Tongue (tissue), 2 donors: ENCODE measurements around the gene CHRND. TPM values are rescaled to one million over a fixed set of nuclear protein-coding genes. Genes with fewer than 3 reads are reported as not detected.
"Not testable (repeated sequence)": the region's sequence is repeated elsewhere in the genome, so short reads cannot be mapped to it uniquely, and the experiment has no call there.

ENCODE experiments used
- DNase-seq: peaks from one replicate; pipeline ENCODE4 v3.0.0-alpha.2; 2015
- total RNA-seq: library from RNA; depleted of rRNA; stranded (reverse); fragments of >200 nt; gene quantifications from one replicate; pipeline ENCODE4 v1.2.3, GENCODE V29; 2014

Gene CHRND
- total RNA-seq, 1 donor from 2014 or later, result 34.2 TPM

DNA sequence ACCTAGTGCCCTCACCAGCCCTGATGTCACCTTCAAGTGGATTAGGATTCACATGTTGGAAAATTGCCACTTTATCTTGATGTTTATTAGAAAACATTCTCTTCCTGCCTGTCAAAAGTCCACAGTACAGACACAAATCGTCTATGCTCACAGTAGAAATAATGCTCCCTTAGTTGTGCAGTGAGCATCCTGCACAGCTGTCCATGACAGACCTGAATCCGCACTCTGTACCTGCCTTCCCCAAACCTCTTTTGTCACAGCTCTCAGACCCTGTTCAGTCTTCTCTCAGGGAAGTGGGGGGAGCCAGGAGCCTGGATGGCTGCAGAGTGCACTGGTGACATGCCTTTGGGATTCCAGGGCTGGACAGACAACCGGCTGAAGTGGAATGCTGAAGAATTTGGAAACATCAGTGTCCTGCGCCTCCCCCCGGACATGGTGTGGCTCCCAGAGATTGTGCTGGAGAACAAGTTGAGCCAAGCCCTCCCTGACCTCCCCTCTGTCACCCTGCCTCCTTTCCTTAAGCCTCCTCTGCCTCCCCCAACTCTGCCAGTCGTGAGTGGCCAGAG, 2.0 kb downstream of the CHRND start:
- DNase-seq, result no peak

DNA sequence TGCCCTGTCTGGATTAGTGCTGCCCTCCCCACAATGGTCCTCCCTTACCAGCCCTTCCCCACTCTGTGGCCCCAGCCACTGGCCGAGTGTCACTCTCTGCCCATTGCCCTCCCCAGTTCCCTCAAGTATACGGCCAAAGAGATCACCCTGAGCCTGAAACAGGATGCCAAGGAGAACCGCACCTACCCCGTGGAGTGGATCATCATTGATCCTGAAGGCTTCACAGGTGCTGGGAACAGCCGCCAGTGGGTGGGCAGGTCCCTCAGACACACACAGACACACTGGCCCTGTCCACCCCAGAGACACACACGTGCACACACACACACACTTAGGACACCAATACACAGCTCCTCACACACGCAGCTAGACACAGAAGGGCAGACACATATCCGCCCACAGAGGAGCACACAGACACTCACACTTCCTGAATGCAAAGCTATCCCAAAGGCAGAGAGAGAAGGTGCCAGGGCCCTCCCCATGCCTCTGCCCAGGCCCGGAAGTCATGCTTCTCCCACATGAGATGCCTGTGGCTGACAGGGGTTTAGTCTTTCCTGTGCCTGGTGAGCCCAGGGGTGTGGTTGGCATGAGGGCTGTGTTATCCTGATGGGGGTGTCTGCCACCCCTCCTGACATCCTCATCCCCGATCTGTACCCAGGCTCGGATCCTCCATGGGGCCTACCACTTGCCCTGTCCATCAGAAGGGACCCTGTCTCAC, 2.9 kb downstream of the CHRND start:
- DNase-seq, result no peak

DNA sequence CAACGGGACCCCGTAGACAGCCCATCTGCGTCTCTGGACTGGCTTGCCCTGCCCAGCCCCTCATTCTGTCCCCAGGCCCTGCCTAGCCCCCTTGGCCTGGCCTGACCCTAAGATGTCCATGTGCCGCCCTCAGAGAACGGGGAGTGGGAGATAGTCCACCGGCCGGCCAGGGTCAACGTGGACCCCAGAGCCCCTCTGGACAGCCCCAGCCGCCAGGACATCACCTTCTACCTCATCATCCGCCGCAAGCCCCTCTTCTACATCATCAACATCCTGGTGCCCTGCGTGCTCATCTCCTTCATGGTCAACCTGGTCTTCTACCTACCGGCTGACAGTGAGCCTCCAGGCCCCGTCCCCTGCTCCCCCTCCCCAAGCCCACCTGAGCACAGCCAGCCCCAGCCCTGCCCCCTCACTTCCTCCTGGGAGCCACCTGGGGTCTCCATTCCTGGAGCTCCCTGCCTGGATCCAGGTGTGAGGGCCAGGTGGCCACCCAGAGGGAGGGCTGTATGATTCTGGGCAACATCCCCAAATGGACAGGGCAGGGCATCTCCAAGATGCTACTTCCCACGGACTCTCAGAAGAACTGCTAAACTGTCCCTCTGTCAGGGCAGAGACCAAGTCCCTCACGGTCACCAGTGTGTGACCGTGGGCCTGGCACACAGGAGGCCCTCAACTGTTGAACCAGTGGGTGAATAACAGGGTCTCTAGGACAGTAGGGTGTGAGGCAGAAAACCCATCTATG, 4.0 kb downstream of the CHRND start:
- DNase-seq, result no peak

DNA sequence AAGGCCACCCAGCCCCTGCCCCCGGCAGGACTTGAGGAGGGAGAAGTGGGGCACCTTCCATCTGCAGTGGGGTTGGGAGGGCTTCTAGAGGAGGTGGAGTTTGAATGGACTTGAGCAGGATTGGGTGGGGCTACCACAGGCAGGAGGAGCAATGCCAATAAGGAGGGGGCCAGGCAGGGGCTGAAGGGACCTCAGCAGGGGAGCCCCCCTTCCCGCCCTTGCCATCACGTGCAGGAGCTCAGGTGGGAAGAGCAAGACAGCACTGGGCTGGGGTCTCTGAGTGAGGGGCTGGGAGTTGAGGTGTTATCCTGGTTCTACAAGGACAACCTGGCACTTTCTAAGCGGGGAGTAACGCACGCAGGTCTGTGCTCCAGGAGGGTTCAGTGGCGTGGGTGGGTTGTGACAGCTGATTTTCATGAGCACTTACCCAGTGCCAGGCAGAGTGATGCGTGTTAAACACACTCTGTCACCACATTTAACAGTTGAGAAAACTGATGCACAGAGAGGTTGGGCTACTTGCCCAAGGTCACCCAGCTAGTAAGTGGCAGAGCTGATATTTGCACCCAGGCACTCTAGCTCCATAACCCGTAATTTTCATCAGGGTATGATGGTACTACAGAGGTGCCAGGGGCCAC, 4.8 kb downstream of the CHRND start:
- DNase-seq, result no peak

DNA sequence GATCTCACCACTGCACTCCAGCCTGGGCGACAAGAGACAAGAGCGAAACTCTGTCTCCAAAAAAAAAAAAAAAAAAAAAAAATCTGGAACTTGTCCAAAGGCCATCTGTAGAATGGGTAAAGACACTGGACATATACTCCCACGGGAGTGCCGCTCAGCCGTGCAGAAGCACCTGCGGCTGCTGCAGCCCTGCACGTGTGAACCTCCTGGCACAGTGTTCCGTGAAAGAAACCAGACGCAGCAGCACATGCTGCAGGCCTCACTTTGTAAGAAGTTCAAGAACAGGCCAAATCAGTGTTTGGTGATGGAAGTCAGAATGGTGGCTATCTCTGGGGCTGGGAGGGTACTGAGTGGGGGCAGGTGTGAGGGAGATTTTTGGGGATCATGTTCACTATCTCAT, 6.5 kb downstream of the CHRND start:
- DNase-seq, result peak; percentile 81

DNA sequence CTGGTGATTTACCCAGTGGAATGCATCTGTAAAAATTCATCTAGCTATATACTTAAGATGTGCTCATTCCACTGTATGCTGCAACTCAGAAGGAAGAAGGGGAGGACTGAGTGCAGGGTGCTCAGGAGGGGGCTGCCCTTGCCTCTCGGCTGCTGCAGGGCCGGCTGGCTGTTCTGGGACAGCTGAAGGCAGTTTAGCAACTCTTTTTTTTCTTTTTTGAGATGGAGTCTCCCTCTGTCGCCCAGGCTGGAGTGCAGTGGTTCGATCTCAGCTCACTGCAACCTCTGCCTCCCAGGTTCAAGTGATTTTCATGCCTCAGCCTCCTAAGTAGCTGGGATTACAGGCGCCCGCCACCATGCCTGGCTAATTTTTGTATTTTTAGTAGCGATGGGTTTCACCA, 6.9 kb downstream of the CHRND start:
- not testable (repeated sequence) for DNase-seq

DNA sequence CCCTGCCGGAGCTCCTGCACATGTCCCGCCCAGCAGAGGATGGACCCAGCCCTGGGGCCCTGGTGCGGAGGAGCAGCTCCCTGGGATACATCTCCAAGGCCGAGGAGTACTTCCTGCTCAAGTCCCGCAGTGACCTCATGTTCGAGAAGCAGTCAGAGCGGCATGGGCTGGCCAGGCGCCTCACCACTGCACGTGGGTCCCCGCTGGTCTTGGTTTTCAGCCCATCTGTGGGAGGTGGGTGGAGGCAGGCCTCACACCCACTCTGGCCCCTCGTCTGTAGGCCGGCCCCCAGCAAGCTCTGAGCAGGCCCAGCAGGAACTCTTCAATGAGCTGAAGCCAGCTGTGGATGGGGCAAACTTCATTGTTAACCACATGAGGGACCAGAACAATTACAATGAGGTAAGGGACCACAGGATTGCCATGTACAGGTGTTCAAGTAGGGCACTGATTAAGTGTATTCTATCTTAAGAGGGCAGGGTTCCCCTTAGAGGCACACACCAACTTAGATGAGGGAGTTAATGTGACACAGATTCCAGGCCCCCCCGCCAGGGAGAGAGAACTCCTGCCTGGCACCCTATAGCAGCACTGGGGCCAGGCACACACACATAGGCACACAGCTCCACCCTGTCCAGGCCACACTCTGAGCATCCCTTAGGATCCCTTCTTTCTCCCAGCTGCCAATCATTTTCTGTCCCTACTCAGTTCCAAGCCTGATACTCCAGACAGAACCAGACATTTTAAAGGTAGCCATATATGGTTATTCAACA, 8.2 kb downstream of the CHRND start:
- DNase-seq, result peak; percentile 51

DNA sequence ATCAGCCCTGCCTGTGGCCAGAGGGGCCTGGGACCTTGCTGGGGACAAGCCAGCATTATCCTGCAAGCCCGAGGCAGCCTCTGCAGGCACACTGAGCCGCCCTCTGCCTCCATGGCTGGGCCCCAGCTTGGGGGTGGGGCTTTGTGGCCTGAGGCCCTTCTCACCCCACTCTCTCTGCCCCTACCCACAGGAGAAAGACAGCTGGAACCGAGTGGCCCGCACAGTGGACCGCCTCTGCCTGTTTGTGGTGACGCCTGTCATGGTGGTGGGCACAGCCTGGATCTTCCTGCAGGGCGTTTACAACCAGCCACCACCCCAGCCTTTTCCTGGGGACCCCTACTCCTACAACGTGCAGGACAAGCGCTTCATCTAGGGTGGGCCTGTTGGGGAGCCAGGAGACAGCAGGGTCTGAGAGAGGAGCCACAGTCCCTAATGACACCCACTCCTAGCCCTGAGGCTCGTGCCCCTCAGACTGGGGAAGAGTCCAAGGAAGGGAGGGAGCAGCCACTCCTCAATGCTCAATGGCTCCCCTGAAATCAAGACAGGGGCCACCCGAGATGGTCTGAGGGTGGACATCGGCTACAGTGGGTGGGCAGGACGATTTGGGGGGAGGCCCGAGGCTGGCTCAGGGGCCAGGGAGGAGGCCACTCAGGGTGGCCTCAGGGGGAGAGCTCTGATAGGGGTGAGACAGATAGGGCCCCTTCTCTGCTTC, 9.1 kb downstream of the CHRND start:
- no peak for DNase-seq

DNA sequence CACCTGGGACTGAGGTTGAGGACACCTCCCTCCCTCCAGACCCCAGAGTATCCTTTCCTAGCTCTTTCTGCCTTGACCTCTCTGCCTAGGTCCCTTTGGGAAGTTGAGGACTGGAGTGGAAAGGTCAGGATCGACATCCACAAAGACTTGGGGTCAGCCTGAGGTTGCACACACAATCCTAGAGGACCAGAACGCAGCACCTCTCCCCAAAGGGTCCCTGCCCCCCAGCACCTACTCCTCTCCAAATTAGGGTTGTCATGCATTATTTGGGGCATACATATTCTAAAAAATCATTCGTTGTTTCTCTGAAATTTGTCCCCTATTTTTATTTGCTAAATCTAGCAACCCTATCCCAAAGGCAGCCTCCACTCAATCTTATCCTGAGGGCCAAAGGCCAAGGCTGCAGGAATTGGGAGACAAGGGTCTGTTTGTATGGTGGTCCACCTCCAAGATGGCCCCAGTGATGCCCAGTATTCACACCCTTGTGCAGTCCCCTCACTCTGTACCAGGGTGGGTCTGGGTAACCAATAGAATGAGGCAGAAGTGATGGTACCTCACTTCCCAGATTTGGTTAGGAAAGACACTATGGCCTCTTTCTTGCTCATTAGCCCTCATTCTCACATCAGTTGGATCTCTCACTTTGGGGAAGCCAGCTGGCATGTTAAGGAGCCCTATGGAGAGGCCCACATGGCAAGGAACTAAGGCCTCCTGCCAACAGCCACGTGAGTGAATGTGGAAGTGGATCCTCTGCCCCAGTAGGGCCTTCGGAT, 10.0 kb downstream of the CHRND start:
- no peak for DNase-seq

DNA sequence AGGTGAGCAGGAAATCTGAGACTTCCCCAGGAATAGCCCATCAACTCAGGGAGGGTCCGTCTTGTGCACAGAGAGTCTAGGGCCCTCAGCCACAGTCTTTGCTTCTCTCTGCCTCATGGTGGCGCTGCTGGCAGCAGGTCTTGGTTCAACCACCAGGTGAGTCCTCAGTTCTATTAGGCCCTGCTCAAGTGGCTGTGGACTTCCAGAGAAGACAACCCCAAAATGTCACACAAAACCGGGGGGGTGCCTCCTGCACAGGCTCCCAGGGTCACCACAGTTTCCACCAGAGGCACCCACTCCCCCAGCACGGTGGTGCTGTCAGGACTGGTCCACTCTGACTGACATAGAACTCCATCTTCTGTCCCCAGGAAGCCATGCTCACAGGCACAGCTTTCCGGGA, 11.1 kb downstream of the CHRND start:
- DNase-seq, result no peak

DNA sequence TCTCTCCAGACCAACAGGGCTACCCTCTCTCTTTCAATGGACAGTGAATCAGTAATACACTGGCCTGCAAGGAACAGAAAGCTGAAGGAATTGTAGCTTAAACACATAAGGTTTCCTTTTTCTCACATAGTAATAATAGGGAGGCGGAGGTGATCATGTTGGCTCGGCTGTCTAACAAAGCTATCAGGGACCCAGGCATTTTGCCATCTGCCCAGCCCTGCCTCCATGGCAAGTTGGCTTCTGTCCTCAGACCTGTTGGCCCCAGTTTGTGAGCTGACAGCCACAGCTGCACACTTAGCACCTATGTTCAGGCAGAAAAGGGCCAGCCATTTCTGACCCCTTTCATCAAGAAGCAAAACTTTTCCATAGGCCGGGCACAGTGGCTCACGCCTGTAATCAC, 11.5 kb downstream of the CHRND start:
- peak; percentile 62 for DNase-seq

DNA sequence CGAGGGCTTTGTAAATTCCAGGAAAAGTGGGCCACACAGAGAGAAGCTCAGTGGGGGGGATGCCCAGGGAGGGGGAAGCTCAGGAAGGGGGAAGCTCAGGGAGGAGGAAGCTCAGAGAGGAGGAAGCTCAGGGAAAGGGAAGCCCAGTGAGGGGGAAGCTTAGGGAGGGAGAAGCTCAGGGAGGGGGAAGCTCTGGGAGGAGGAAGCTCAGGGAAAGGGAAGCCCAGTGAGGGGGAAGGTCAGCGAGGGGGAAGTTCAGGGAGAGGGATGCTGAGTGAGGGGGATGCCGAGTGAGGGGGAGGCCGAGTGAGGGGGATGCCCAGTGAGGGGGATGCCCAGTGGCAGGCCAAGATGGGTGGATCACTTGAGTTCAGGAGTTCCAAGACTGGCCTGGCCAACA, 12.7 kb downstream of the CHRND start:
- no peak for DNase-seq

DNA sequence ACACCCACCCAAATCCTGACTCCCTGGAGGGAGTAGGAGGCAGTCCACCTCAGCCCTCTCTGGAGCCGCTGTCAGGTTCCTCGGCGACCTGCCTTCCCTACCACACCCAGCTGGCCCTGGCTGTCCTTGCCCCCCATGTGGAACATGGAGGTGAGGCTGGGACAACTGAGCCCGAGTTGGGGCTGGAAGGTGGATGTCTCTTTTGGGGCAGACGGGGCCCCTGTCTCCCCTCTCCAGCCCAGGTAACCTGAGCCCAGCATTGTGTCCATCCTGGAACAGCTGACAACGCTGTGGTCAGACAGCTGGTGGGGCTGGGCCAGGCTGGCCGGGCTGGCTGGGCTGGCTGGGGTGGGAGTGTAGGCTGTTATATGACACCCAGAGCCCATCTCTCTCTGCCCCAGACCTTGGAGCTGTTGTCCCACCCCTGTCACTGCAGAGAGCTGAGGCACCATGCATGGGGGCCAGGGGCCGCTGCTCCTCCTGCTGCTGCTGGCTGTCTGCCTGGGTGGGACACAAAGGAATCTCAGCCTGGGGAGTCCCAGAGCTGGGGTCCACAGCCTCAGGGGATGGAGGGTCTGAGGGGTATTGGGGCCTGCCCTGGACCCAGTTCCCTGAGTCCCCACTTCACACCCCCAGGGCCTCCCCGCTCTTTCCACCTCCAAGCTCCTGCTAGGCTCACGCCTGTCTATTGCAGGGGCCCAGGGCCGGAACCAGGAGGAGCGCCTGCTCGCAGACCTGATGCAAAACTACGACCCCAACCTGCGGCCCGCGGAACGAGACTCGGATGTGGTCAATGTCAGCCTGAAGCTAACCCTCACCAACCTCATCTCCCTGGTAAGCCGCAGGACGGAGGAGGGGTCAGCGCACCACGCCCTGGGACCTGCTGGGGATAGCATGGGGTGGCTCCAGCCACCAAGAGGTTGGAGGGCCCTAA, 13.6 kb downstream of the CHRND start, which contains the start of gene CHRNG:
Gene CHRNG, plus strand, starts transcription at position 395 of the 934 bp plus-strand sequence. Its CDS starts 56 bp downstream, at position 451.
- DNase-seq, result peak; percentile 88

DNA sequence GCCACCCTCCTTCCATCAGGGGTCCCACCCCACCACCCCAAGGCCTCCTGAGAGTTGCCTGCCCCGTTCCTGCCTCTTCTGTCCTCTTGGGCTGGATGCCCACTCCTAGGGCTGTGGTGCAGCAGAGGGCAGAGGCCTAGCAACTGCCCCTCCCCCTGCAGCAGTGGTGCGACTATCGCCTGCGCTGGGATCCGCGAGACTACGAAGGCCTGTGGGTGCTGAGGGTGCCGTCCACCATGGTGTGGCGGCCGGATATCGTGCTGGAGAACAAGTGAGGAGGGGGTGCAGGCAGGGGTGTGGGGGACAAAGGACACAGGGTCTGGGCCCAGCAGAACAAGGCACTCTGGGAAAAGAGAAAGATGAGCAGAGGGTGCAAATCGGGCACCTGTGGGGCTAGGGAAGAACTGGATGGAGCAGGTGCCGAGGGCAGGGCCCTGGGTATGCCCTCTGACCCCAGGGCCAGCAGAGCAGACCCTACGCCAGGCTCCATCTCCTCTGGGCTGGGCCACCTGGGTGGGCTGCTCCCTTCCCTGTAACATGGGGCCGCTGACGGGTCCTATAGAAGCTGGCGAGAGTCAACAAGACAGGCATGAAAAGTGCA, 14.6 kb downstream of the CHRND start:
- DNase-seq, result no peak

DNA sequence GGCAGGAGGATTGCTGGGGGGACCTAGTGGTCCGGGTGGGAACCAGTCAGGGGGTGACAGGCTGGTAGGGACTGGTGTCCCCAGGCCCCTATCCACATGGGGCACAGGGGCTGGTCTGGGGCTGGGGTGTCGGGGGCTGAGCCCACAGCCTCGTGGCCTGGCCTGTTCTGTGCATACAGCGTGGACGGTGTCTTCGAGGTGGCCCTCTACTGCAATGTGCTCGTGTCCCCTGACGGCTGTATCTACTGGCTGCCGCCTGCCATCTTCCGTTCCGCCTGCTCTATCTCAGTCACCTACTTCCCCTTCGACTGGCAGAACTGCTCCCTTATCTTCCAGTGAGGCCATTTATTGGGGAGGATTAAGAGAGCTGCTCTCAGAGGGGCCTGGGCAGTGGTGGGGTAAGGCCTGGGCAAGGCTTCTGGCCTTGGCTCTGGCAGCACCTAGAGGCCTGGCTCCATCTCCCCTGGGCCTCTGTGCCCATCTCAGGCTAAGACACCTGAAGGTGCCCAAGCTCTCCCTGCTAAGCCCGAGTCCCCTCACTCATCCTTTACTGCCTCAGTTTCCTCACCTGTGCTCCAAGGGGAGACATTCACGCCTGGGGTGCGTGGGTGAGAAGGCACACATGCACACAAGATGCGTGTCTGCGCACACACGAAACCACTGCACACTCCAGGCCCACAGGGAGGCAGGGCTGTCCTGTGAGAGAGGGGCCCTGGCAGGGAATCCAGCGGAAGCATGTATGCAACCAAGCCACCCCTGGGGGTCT, 15.4 kb downstream of the CHRND start:
- DNase-seq, result no peak

DNA sequence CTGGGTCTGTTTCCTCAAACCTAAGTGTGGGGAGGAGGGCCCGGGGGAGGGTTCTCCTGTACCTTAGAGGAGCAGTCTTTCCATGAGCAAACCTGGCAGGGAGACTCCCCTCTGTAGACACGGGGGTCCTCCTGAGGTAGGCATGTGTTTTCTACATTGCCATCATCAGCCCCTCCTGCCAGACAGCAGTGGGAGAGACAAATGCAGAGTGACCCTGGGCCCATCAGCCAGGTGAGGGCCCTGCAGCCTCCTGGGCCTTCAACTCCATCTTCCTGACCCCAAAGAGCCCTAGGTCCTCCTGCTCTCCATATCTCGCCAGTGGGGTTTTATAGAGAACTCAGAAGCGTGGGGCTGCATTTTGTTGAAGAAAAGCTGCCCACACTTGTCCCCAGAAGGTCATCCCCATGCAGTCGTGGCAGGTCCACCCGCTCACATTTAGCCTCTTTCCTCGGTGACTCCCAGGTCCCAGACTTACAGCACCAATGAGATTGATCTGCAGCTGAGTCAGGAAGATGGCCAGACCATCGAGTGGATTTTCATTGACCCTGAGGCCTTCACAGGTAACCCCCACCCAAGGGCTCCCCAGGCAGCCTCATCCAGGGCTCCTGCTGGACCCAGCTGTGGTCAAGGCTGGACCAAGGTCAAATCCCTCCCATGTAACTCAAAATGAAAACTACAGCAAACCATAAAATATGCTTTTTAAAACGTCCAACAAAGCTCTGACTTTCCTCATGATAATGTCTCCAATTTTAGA, 16.2 kb downstream of the CHRND start:
- DNase-seq, result no peak

DNA sequence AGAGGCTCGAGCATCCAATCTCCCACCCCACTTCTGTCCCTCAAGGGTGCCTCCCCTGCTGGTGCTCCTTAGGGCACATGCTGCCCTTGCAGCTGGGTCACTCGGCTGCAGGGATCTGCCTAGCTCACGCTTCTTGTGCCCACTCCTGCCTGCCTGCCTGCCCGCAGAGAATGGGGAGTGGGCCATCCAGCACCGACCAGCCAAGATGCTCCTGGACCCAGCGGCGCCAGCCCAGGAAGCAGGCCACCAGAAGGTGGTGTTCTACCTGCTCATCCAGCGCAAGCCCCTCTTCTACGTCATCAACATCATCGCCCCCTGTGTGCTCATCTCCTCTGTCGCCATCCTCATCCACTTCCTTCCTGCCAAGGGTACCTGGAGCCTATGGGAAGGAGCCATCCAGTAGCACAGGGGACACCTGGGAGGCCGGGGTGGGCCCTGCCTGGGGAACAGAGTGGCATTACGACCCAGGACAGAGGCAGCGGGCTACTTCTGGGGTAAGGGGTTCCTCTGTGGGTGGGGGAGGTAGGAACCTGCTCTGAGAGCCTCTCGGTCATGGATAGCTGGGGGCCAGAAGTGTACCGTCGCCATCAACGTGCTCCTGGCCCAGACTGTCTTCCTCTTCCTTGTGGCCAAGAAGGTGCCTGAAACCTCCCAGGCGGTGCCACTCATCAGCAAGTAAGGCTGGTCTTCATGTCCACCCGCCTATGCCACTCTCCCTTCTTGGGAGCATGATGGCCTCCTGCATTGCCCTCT, 16.9 kb downstream of the CHRND start:
- DNase-seq, result no peak
